K562 (cell line): ENCODE data around the gene LBHD1. TPM values are rescaled to one million over a fixed set of nuclear protein-coding genes. Genes with fewer than 3 reads are reported as not detected.
A peak's percentile ranks its signal among the peaks of the same experiment; 100 is the strongest.

ENCODE experiments used
- ATAC-seq: fragments of 200-7000 bp; cut with Tn5 transposase; 3 replicates; pipeline ENCODE4 v1.9.1; 2020; ENCODE audit warnings: moderate library complexity
- BruUV-seq: library from RNA; stranded (reverse); fragments of 400-500 nt; replicated peaks from 2 replicates; lab custom pipeline; 2021; lab: Mats Ljungman, UMichigan
- CTCF ChIA-PET: fragments of 300-600 bp; formaldehyde crosslinking; extraction: SDS; loops from one replicate; lab custom pipeline; 2021; ENCODE audit warnings: low intra/inter-chr PET ratio; lab: Yijun Ruan, JAX
- POLR2A ChIA-PET: fragments of 300-600, 350-650 bp; sonication (Branson Sonifier 250); formaldehyde crosslinking; extraction: SDS; loops from one replicate; lab custom pipeline; 2021; ENCODE audit warnings: antibody characterized with exemption, inconsistent platforms; lab: Yijun Ruan, JAX
- DNase-seq, 4 experiments: peaks; one replicate each; pipeline versions ENCODE4 v3.0.0 to v3.0.0-alpha.2; 2011 to 2018; ENCODE audit warnings: low spot score in 3 of 4, mixed read lengths in 3 of 4; ENCODE audit errors: extremely low read depth in 1 of 4
- FAIRE-seq: peaks from 2 replicates; lab custom pipeline; 2011; peaks lifted over from hg19 to GRCh38; lab: Jason Lieb, UNC
- H2AFZ ChIP-seq: 2 replicates; pipeline ENCODE4 v1.6.0; 2011; ENCODE audit warnings: low read depth, low read length, control low read depth, inconsistent platforms
- H3K27ac ChIP-seq: fragments of 200-600 bp; 3 replicates; pipeline ENCODE4 v1.8.0; 2011; ENCODE audit warnings: low read depth, mild to moderate bottlenecking, control low read depth, inconsistent platforms, low read length, moderate library complexity, mixed read lengths; ENCODE audit errors: extremely low read depth
- H3K27me3 ChIP-seq, 2 experiments: fragments of 300-600 bp in 1 of 2; 2 replicates in 1 of 2; 3 replicates in 1 of 2; pipeline versions ENCODE4 v1.6.0 to v1.8.0; 2011; ENCODE audit warnings: inconsistent platforms in 2 of 2, low read length in 2 of 2, mild to moderate bottlenecking in 1 of 2, mixed read lengths in 1 of 2, moderate library complexity in 1 of 2; ENCODE audit not compliant: control insufficient read depth in 2 of 2, insufficient read depth in 2 of 2
- H3K36me3 ChIP-seq: fragments of 300-600 bp; 3 replicates; pipeline ENCODE4 v1.8.0; 2011; ENCODE audit warnings: mild to moderate bottlenecking, low read length, inconsistent platforms; ENCODE audit not compliant: control insufficient read depth, insufficient read depth
- H3K4me1 ChIP-seq, 2 experiments: fragments of 200-600 bp in 1 of 2; replicated peaks in 1 of 2; 2 replicates in 1 of 2; 3 replicates in 1 of 2; pipeline versions ENCODE4 v1.5.1 to v1.8.0; 2011; ENCODE audit warnings: inconsistent platforms in 2 of 2, low read length in 2 of 2, mild to moderate bottlenecking in 1 of 2, mixed read lengths in 1 of 2, moderate library complexity in 1 of 2; ENCODE audit not compliant: control insufficient read depth in 2 of 2, insufficient read depth in 2 of 2
- H3K4me2 ChIP-seq: 2 replicates; pipeline ENCODE4 v1.6.1; 2011; ENCODE audit warnings: low read length, control low read depth, inconsistent platforms, mixed read lengths; ENCODE audit not compliant: insufficient read depth
- H3K4me3 ChIP-seq: fragments of 200-600 bp; sonication (generic), shearing (Covaris generic); 2 replicates; pipeline ENCODE4 v1.5.1; 2016; ENCODE audit warnings: control low read depth, inconsistent platforms
- H3K79me2 ChIP-seq: fragments of 200-600 bp; 3 replicates; pipeline ENCODE4 v1.8.0; 2011; ENCODE audit warnings: low read length, inconsistent platforms; ENCODE audit not compliant: control insufficient read depth, insufficient read depth
- H3K9ac ChIP-seq, 2 experiments: 2 replicates each; pipeline versions ENCODE4 v1.6.0 to v1.6.1; 2011; ENCODE audit warnings: low read depth in 2 of 2, low read length in 2 of 2, control low read depth in 1 of 2, inconsistent platforms in 1 of 2, mild to moderate bottlenecking in 1 of 2, mixed read lengths in 1 of 2; ENCODE audit not compliant: insufficient read depth in 1 of 2
- H3K9me1 ChIP-seq: one replicate; pipeline ENCODE4 v1.6.0; 2011; ENCODE audit warnings: inconsistent platforms, mild to moderate bottlenecking, low read length, moderate library complexity; ENCODE audit not compliant: control insufficient read depth, insufficient read depth
- H3K9me3 ChIP-seq: replicated peaks from 2 replicates; pipeline ENCODE4 v1.5.1; 2011; ENCODE audit warnings: low read depth, low read length, inconsistent platforms; ENCODE audit not compliant: control insufficient read depth, insufficient read depth
- H4K20me1 ChIP-seq: replicated peaks from 2 replicates; pipeline ENCODE4 v1.6.1; 2011; ENCODE audit warnings: low read length, inconsistent platforms, mixed read lengths; ENCODE audit not compliant: control insufficient read depth, insufficient read depth
- HDAC3 ChIP-seq: fragments of 450-650 bp; IDR thresholded peaks from 2 replicates; pipeline ENCODE4 v1.6.1; 2018; ENCODE audit warnings: borderline replicate concordance, mild to moderate bottlenecking, moderate library complexity; ENCODE audit not compliant: partially characterized antibody
- KAT2B ChIP-seq: IDR thresholded peaks from one replicate; pipeline ENCODE4 v1.6.1; 2012; ENCODE audit warnings: low read depth, mild to moderate bottlenecking, control low read depth, inconsistent platforms, low read length, moderate library complexity
- MEIS2 ChIP-seq: fragments of 450-650 bp; IDR thresholded peaks from 2 replicates; pipeline ENCODE4 v1.6.1; 2014; ENCODE audit warnings: mild to moderate bottlenecking; ENCODE audit not compliant: partially characterized antibody
- PTRF ChIP-seq: fragments of 450-650 bp; IDR thresholded peaks from 2 replicates; pipeline ENCODE4 v1.6.1; 2016; ENCODE audit warnings: mild to moderate bottlenecking, missing genetic modification characterization, missing compliant biosample characterization
- STAT5B ChIP-seq: fragments of 250-450 bp; sonication (Bioruptor Pico); IDR thresholded peaks from 2 replicates; pipeline ENCODE4 v1.8.0; 2021; ENCODE audit warnings: mild to moderate bottlenecking, inconsistent platforms
- ZNF121 ChIP-seq: sonication (generic); formaldehyde crosslinking; conservative IDR thresholded peaks from 2 replicates; pipeline ENCODE4 v1.8.0; 2022; ENCODE audit warnings: missing genetic modification reagents
- ZNF699 ChIP-seq: fragments of 250-450 bp; sonication (Bioruptor Pico); IDR thresholded peaks from 2 replicates; pipeline ENCODE4 v1.8.0; 2021; ENCODE audit warnings: mild to moderate bottlenecking, moderate library complexity; ENCODE audit not compliant: insufficient replicate concordance
- ZZZ3 ChIP-seq: fragments of 450-650 bp; IDR thresholded peaks from 2 replicates; pipeline ENCODE4 v1.6.1; 2016; ENCODE audit warnings: antibody characterized with exemption, mild to moderate bottlenecking, moderate library complexity
- WGBS: fragments of 100-300 bp; shearing (Covaris generic); methylation state at CpG from one replicate; pipeline ENCODE4 v1.1.6; 2016; ENCODE audit warnings: low coverage, mixed read lengths; ENCODE audit not compliant: insufficient coverage; ENCODE audit errors: missing lambda C conversion rate; 5-methylcytosine and 5-hydroxymethylcytosine counted together
- in situ Hi-C: fragments of 300-500 bp; cut with MboI; formaldehyde crosslinking; loops from 4 replicates; pipeline ENCODE4 v1.15.0; 2018; ENCODE audit warnings: inconsistent platforms, mixed read lengths
- intact Hi-C: fragments of 100-400 bp; cut with micrococcal nuclease; formaldehyde crosslinking; loops from 2 replicates; pipeline ENCODE4 v1.14.2; 2022
- polyA plus RNA-seq, 8 experiments: library from polyadenylated mRNA; depleted of rRNA in 4 of 8; stranded (reverse) in 5 of 8; unstranded in 3 of 8; fragments of >200 nt; fragmentation: Nextera tagmentation in 2 of 8; fragmentation: Illumina TruSeq in 1 of 8; extraction: Ambion mirVana in 2 of 8; extraction: Trizol in 1 of 8; gene quantifications; 2 replicates each; pipeline versions ENCODE4 v1.2.1 to v1.2.3, GENCODE V29; 2011 to 2014; ENCODE audit warnings: inconsistent platforms in 1 of 8, missing spikeins in 1 of 8
- total RNA-seq, 7 experiments: library from RNA; depleted of rRNA in 6 of 7; stranded (reverse); fragments of >200 nt in 6 of 7; fragmentation: Illumina TruSeq in 2 of 7; extraction: Trizol in 2 of 7; gene quantifications; 2 replicates each; pipeline versions ENCODE4 v1.2.1 to v1.2.3, GENCODE V29; 2011 to 2021; ENCODE audit warnings: low replicate concordance in 1 of 7
- TF ChIP-seq, protein P1 (sequence below): fragments of 450-650 bp; IDR thresholded peaks from 2 replicates; pipeline ENCODE4 v1.6.1; 2016

The LBHD1 gene
- total and polyA plus RNA-seq, 9 of the 15 experiments (the other 6 are each of a cell fraction or from before 2014, with no cell fraction given): 2.6 to 28.0 (median 12.5) TPM

DNA sequence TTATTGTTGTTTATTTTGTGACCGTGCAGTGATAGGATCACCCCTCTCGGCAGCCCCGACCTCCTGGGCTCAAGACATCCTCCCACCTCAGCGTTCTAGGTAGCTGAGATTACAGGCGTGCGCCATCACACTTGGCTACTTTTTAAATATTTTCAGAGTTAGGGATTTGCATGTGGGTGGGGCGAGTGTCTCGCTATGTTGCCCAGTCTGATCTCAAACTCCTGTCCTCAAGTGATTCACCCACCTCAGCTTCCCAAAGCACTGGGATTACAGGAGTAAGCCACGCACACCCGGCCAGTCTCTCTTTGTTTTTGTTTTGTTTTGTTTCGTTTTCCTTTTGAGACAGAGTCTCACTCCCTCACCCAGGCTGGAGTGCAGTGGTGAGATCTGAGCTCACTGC is 17.8 kb downstream of the LBHD1 start:
- H3K36me3 ChIP-seq: peaks cover 15% of the 10 kb centered on the region; the same call in 2 of the 3 replicates
- DNase-seq (no peak), ATAC-seq (no peak), FAIRE-seq (no peak)
- peak overlapping the region in 1 of 2 experiments; percentile 70; a peak in 1 of 4 replicates for H3K9ac ChIP-seq
- H3K79me2 ChIP-seq: peaks cover 27% of the 10 kb centered on the region
- H3K4me3 ChIP-seq: no peak overlapping the region
- H3K4me2 ChIP-seq: 0 out of 2 replicates have a peak overlapping the region, but pooled peaks have one; percentile 13
- no peaks in the 10 kb centered on the region for H3K9me3 ChIP-seq
- H4K20me1 ChIP-seq: no peaks in the 10 kb centered on the region
- ChIA-PET POLR2A (interaction anchor here (1.5 to 5.3 kb wide), 4 partner anchors 13 to 73 kb away, joined by 4 to 161 read pairs (median 6); partner anchors contain the start of genes C11orf98, CSKMT, HNRNPUL2 and LBHD1), CTCF (no interaction called here)
- no peaks in the 10 kb centered on the region for H3K27me3 ChIP-seq
- H3K27ac ChIP-seq: no peak overlapping the region
- H3K4me1 ChIP-seq: peaks cover 10 to 28% of the 10 kb centered on the region in 2 experiments; a peak in 4 of 5 replicates
- in situ Hi-C loops (no loop called here), intact Hi-C loops (no loop called here)
- H3K9me1 ChIP-seq: no peaks in the 10 kb centered on the region
- peak overlapping the region; percentile 54 for H2AFZ ChIP-seq
- 73% methylated on average over 11 of the region's 11 CpGs for WGBS
- TF ChIP-seq PTRF (tag) (no peak), ZNF121 (peak; percentile 63)
- BruUV-seq: no TSS peak

DNA sequence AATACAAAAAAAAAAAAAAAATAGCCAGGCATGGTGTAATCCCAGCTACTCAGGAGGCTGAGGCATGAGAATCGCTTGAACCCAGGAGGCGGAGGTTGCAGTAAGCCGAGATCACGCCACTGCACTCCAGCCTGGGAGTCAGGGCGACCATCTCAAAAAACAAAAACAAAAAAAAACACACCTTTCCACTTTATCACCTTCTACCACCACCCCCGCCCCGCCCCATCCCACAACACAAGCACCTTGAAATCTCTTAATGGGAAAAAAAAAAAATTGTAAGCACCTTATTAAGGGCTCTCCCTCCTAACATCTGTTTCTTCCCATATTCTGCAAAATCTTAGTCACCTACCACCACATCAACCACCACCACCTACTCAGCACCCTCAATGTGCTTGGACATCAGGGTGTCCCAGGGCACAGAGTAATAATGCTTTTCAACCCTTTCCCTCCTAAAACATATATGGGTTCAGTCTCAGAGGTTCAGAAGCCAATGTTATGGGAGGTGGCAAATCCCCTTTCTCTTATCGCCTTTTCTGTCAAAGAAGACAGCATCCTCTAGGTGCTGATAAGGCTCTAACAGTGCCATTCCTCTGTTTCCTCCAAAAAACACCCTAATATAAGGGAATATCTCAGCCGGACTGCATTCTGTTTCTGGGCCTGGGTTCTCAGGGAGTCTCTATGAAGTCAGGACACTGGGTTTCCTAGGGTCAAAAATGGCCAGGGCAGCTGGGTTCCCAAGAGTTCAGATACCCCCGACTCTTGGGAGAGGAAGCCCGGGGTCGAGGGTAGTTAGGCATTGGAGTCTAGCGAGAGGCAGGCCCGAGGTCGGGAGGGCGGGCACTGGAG is 19.7 kb downstream of the LBHD1 start:
- Histone ChIP-seq H4K20me1 (peaks cover 9% of the 10 kb centered on the region), H3K4me3 (peak overlapping the region; percentile 77), H3K4me1 (peaks cover 11 to 36% of the 10 kb centered on the region in 2 experiments; a peak in 4 of 5 replicates), H3K4me2 (peak overlapping the region; percentile 91), H3K9ac (peak overlapping the region; percentile 87 to 98), H2AFZ (peak overlapping the region; percentile 95; the same call in 1 of the 2 replicates), H3K79me2 (peaks cover 27% of the 10 kb centered on the region), H3K27ac (peak overlapping the region; percentile 80), H3K9me3 (no peaks in the 10 kb centered on the region), H3K27me3 (no peaks in the 10 kb centered on the region), H3K36me3 (peaks cover 35% of the 10 kb centered on the region; the same call in 2 of the 3 replicates), H3K9me1 (no peaks in the 10 kb centered on the region)
- WGBS: 12% methylated on average over 14 of the region's 16 CpGs
- FAIRE-seq (peak; percentile 73), DNase-seq (peak in 3 of 4 experiments; percentile 11 to 31 (median 20)), ATAC-seq (peak; percentile 33)
- CTCF ChIA-PET: no interaction called here
- POLR2A ChIA-PET: interaction anchor here (0.6 to 1.4 kb wide), 11 partner anchors 8 to 256 kb away, joined by 3 to 52 read pairs (median 4); partner anchors contain the start of genes C11orf98, CSKMT, LBHD1 and UQCC3
- intact Hi-C loops: no loop called here
- in situ Hi-C loops: no loop called here
- TSS peak; percentile 67 for BruUV-seq
- TF ChIP-seq ZZZ3 (no peak), KAT2B (no peak), HDAC3 (no peak), STAT5B (no peak), ZNF699 (CRISPR knock-in tag) (no peak), MEIS2 (peak; percentile 54)
- TF ChIP-seq, protein P1, sequence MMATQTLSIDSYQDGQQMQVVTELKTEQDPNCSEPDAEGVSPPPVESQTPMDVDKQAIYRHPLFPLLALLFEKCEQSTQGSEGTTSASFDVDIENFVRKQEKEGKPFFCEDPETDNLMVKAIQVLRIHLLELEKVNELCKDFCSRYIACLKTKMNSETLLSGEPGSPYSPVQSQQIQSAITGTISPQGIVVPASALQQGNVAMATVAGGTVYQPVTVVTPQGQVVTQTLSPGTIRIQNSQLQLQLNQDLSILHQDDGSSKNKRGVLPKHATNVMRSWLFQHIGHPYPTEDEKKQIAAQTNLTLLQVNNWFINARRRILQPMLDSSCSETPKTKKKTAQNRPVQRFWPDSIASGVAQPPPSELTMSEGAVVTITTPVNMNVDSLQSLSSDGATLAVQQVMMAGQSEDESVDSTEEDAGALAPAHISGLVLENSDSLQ: 0 out of 2 replicates have a peak, but pooled peaks have one; percentile 15
